MM.1S (cell line): Measurements from ENCODE around the gene PAX8.

Source experiments
- DNase-seq: peaks from one replicate; pipeline ENCODE4 v3.0.0-alpha.2; 2015
- H2AFZ ChIP-seq: fragments of 300-600 bp; sonication (generic); 2 replicates; pipeline ENCODE4 v1.6.0; 2016; ENCODE audit warnings: antibody characterized with exemption, low read length
- H3F3A ChIP-seq: fragments of 300-600 bp; sonication (generic); 2 replicates; pipeline ENCODE4 v1.6.1; 2016; ENCODE audit warnings: mild to moderate bottlenecking, antibody characterized with exemption, low read length, moderate library complexity, mixed read lengths; ENCODE audit not compliant: insufficient read depth
- H3K27ac ChIP-seq: fragments of 300-600 bp; sonication (generic); 2 replicates; pipeline ENCODE4 v1.5.1; 2016; ENCODE audit warnings: mild to moderate bottlenecking, low read length
- H3K27me3 ChIP-seq: fragments of 300-600 bp; sonication (generic); replicated peaks from 2 replicates; pipeline ENCODE4 v1.6.0; 2016; ENCODE audit warnings: low read length; ENCODE audit not compliant: insufficient read depth
- H3K36me3 ChIP-seq: fragments of 300-600 bp; sonication (generic); replicated peaks from 2 replicates; pipeline ENCODE4 v1.6.1; 2016; ENCODE audit warnings: mild to moderate bottlenecking, low read length, mixed read lengths; ENCODE audit not compliant: insufficient read depth
- H3K4me1 ChIP-seq: fragments of 300-600 bp; sonication (generic); 2 replicates; pipeline ENCODE4 v1.6.1; 2016; ENCODE audit warnings: low read length, mixed read lengths
- H3K4me2 ChIP-seq: fragments of 300-600 bp; sonication (generic); 2 replicates; pipeline ENCODE4 v1.6.0; 2016; ENCODE audit warnings: low read depth, low read length
- H3K4me3 ChIP-seq: fragments of 300-600 bp; sonication (generic); 2 replicates; pipeline ENCODE4 v1.5.1; 2016; ENCODE audit warnings: low read length, mixed read lengths
- H3K79me2 ChIP-seq: fragments of 300-600 bp; sonication (generic); 2 replicates; pipeline ENCODE4 v1.6.1; 2016; ENCODE audit warnings: mixed run types, low read length, mixed read lengths
- H3K9ac ChIP-seq: fragments of 300-600 bp; sonication (generic); 2 replicates; pipeline ENCODE4 v1.6.1; 2016; ENCODE audit warnings: low read length, mixed read lengths
- H3K9me2 ChIP-seq: fragments of 300-600 bp; sonication (generic); replicated peaks from 2 replicates; pipeline ENCODE4 v1.6.1; 2016; ENCODE audit warnings: mild to moderate bottlenecking, low read length, mixed read lengths; ENCODE audit not compliant: insufficient read depth
- H3K9me3 ChIP-seq: fragments of 300-600 bp; sonication (generic); replicated peaks from 2 replicates; pipeline ENCODE4 v1.6.1; 2016; ENCODE audit warnings: mild to moderate bottlenecking, low read length, mixed read lengths; ENCODE audit not compliant: insufficient read depth
- H4K20me1 ChIP-seq: fragments of 300-600 bp; sonication (generic); 2 replicates; pipeline ENCODE4 v1.6.1; 2016; ENCODE audit warnings: mild to moderate bottlenecking, low read length, moderate library complexity, mixed read lengths; ENCODE audit not compliant: insufficient read depth
- CTCF ChIP-seq: fragments of 300-600 bp; sonication (generic); IDR thresholded peaks from 2 replicates; pipeline ENCODE4 v1.5.1; 2016; ENCODE audit warnings: antibody characterized with exemption, low read length, mixed read lengths
- EZH2 ChIP-seq: fragments of 300-600 bp; sonication (generic); optimal IDR thresholded peaks from 2 replicates; pipeline ENCODE3; 2017; ENCODE audit warnings: low read depth, mild to moderate bottlenecking, antibody characterized with exemption, low read length, mixed read lengths
- EZH2phosphoT487 ChIP-seq: fragments of 300-600 bp; sonication (generic); IDR thresholded peaks from 2 replicates; pipeline ENCODE4 v1.6.1; 2018; ENCODE audit warnings: antibody characterized with exemption, low read length

Gene PAX8

GRCh38 chr2:113224647-113225236 is 54.0 kb downstream of the PAX8 start:
- DNase-seq: no peak
- Histone ChIP-seq H3K27me3 (no peaks in the 10 kb centered on the region), H3K4me1 (no peaks in the 10 kb centered on the region)

DNA sequence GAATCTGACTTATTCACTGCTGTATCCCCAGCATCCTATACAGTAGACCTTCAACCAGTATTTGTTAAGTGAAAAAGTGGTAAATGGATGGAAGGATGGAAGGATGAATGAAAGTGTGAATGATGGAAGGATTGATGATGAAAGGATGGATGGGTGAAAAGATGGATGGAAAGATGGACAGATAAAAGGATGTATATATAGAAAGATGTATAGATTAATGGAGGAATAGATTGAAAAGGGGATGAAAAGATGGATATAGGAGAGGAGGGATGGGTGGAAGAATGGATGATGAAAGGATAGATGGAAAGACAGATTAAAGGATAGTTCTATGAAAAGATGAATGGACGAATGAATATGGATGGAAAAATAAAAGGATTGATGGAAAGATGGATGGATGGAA is 54.9 kb downstream of the PAX8 start:
- H3K27ac ChIP-seq: no peak overlapping the region
- H3K9me3 ChIP-seq: no peaks in the 10 kb centered on the region
- no peaks in the 10 kb centered on the region for H4K20me1 ChIP-seq
- no peaks in the 10 kb centered on the region for H3K79me2 ChIP-seq
- H3K4me3 ChIP-seq: no peak overlapping the region
- no peak overlapping the region for H3K9ac ChIP-seq
- no peaks in the 10 kb centered on the region for H3K9me2 ChIP-seq
- TF ChIP-seq EZH2phosphoT487: no peak
- no peak for TF ChIP-seq CTCF
- TF ChIP-seq EZH2: no peak
- no peaks in the 10 kb centered on the region for H3F3A ChIP-seq
- no peaks in the 10 kb centered on the region for H3K36me3 ChIP-seq
- no peak overlapping the region for H2AFZ ChIP-seq
- no peaks in the 10 kb centered on the region for H3K27me3 ChIP-seq
- no peaks in the 10 kb centered on the region for H3K4me1 ChIP-seq
- H3K4me2 ChIP-seq: no peak overlapping the region
- DNase-seq: no peak

More at GRCh38 chr2:113224647-113225236, 54.0 kb downstream of the PAX8 start:
- H2AFZ ChIP-seq: no peak overlapping the region
- H3F3A ChIP-seq: no peaks in the 10 kb centered on the region
- no peak overlapping the region for H3K9ac ChIP-seq
- H3K9me3 ChIP-seq: no peaks in the 10 kb centered on the region
- no peaks in the 10 kb centered on the region for H3K9me2 ChIP-seq
- TF ChIP-seq EZH2: no peak
- TF ChIP-seq EZH2phosphoT487: no peak
- TF ChIP-seq CTCF: no peak
- H3K36me3 ChIP-seq: no peaks in the 10 kb centered on the region
- H3K27ac ChIP-seq: no peak overlapping the region
- H4K20me1 ChIP-seq: no peaks in the 10 kb centered on the region
- H3K4me3 ChIP-seq: no peak overlapping the region
- H3K4me2 ChIP-seq: no peak overlapping the region
- no peaks in the 10 kb centered on the region for H3K79me2 ChIP-seq

DNA sequence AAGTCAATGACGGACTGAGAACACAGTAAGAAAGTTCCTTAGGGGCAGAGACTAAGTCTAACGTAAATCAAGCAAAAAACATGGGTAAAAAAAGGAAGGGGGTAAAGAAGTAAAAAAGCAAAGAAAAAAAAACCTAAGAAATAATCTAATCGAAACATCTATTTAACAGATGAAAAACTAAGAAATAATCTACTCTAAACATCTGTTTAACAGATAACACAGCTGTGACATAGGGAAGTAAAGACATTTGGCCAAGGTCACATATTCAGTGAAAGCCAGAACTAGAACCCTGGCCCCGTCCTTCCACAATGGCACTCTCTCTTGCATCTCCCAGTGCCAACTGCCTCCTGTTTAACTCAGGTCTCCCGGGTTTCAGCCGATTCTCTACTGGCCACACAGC is 56.9 kb downstream of the PAX8 start:
- no peaks in the 10 kb centered on the region for H3K9me3 ChIP-seq
- DNase-seq: no peak
- no peaks in the 10 kb centered on the region for H3K27me3 ChIP-seq
- H3K4me1 ChIP-seq: no peaks in the 10 kb centered on the region
- H2AFZ ChIP-seq: no peak overlapping the region
- no peak overlapping the region for H3K4me2 ChIP-seq
- no peaks in the 10 kb centered on the region for H3F3A ChIP-seq
- no peaks in the 10 kb centered on the region for H3K36me3 ChIP-seq
- no peak overlapping the region for H3K27ac ChIP-seq
- H3K9ac ChIP-seq: no peak overlapping the region
- H3K4me3 ChIP-seq: no peak overlapping the region
- no peaks in the 10 kb centered on the region for H3K79me2 ChIP-seq
- TF ChIP-seq EZH2 (no peak), EZH2phosphoT487 (no peak), CTCF (no peak)
- no peaks in the 10 kb centered on the region for H4K20me1 ChIP-seq
- H3K9me2 ChIP-seq: no peaks in the 10 kb centered on the region
